IPS-18a (cell line): Measurements from ENCODE around the gene CDC37L1.
A peak's percentile ranks its signal among the peaks of the same experiment; 100 is the strongest.

ENCODE experiments used
- H3K27ac ChIP-seq: one replicate; pipeline ENCODE4 v1.5.1; 2013; ENCODE audit warnings: low read length
- H3K27me3 ChIP-seq: one replicate; pipeline ENCODE4 v1.6.1; 2013; ENCODE audit warnings: mild to moderate bottlenecking, low read length; ENCODE audit not compliant: control insufficient read depth, insufficient read depth
- H3K36me3 ChIP-seq: one replicate; pipeline ENCODE4 v1.6.1; 2013; ENCODE audit warnings: low read depth, low read length; ENCODE audit not compliant: control insufficient read depth
- H3K4me1 ChIP-seq: one replicate; pipeline ENCODE4 v1.6.1; 2013; ENCODE audit warnings: low read depth, low read length; ENCODE audit not compliant: control insufficient read depth
- H3K4me3 ChIP-seq: one replicate; pipeline ENCODE4 v1.5.1; 2013; ENCODE audit warnings: low read length
- H3K9ac ChIP-seq: one replicate; pipeline ENCODE4 v1.6.1; 2013; ENCODE audit warnings: mild to moderate bottlenecking, low read length, moderate library complexity
- H3K9me3 ChIP-seq: one replicate; pipeline ENCODE4 v1.6.1; 2013; ENCODE audit warnings: low read depth, low read length; ENCODE audit not compliant: control insufficient read depth

The CDC37L1 gene

DNA sequence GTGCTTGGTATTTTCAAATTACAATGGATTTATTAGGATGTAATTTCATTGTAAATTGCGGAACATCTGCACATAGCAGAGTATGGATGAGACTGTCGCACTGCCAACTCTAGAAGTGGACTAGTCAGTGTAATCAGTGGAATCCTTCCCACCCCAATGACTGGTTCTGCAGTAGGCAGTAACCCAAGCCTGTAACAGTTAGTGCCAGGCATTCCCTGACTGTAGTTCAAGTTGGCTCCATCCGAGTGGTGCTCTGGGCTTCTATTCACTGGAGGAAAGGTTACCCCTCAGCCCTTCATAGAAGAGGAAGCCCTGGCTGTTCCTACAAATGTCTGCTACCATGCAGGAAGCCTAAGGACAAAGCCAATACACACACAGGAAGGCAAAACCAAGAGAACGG, 38.4 kb downstream of the CDC37L1 start:
- no peaks in the 10 kb centered on the region for H3K4me1 ChIP-seq
- no peaks in the 10 kb centered on the region for H3K9me3 ChIP-seq
- no peaks in the 10 kb centered on the region for H3K27me3 ChIP-seq
- H3K4me3 ChIP-seq = no peak overlapping the region
- H3K27ac ChIP-seq = no peak overlapping the region
- H3K36me3 ChIP-seq = peaks cover 25% of the 10 kb centered on the region
- no peak overlapping the region for H3K9ac ChIP-seq

DNA sequence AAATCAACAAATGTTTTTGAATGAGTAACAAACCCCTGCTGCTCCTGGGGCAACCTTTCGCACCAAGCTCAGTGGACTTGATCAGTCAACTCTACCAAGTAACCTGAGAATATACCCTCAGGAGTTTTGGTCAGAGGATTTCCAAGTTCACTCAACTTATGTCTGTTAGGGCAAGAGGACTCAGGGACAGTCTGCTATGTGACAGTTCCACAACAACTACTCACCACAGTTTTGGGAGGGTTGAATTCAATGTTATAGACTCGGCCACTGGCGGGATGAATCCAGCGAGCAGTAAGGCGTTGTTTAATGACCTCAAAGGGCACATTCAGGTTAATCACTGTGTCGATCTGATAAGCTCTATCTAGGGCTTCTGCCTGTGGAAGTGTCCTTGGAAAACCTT, 39.5 kb downstream of the CDC37L1 start:
- Histone ChIP-seq H3K27ac (no peak overlapping the region), H3K9me3 (no peaks in the 10 kb centered on the region), H3K4me1 (no peaks in the 10 kb centered on the region), H3K4me3 (no peak overlapping the region), H3K36me3 (peaks cover 25% of the 10 kb centered on the region), H3K9ac (no peak overlapping the region), H3K27me3 (no peaks in the 10 kb centered on the region)

DNA sequence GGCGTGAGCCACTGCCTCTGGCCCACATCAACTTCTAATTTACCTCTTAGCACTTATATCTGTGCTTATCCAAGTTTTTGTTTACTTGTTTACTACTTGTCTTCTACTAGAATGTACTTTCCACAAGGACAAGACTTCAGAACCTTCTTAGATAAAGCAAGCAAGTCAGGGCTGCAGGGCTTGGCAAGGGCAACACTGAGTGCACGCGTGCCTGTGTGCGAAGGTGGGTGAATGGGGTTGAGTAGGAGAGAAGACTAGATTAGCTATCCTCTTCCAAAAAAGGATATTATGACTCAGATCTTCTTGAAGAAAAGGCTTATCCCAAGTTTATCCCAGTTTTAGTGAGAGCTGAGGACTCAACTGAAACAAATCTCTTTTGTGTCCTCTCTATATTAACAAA, 42.4 kb downstream of the CDC37L1 start:
- Histone ChIP-seq H3K27ac (no peak overlapping the region), H3K4me1 (no peaks in the 10 kb centered on the region), H3K9ac (no peak overlapping the region), H3K27me3 (no peaks in the 10 kb centered on the region), H3K9me3 (no peaks in the 10 kb centered on the region), H3K4me3 (no peak overlapping the region), H3K36me3 (peaks cover 25% of the 10 kb centered on the region)

DNA sequence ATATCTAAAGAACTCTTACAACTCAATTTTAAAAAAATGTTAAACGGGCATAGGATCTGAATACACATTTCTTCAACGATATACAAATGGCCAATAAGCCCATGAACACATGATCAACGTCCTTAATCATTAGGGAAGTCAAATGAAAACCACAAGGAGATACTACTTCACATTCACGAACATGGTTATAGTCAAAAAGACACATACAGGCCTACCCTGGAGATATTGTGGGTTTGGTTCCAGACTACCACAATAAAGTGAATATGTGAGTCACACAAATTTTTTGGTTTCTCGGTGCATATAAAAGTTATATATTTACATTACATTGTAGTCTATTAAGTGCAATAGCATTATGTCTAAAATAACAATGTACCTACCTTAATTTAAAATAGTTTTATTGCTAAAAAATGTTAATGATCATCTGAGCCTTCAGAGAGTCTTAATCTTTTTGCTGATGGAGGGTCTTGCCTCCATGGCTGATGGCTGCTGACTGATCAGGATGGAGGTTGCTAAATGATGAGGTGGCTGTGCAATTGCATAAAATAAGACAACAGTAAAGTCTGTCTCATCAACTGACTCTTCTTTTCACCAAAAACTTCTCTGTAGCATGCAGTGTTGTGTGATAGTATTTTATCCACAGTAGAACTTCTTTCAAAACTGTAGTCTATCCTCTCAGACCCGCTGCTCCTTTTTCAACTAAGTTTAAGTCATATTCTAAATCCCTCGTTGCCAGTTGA, 46.5 kb downstream of the CDC37L1 start:
- H3K27me3 ChIP-seq = no peaks in the 10 kb centered on the region
- H3K36me3 ChIP-seq = peaks cover 3% of the 10 kb centered on the region
- H3K4me3 ChIP-seq = no peak overlapping the region
- H3K9ac ChIP-seq = no peak overlapping the region
- H3K4me1 ChIP-seq = no peaks in the 10 kb centered on the region
- H3K27ac ChIP-seq = no peak overlapping the region
- no peaks in the 10 kb centered on the region for H3K9me3 ChIP-seq

DNA sequence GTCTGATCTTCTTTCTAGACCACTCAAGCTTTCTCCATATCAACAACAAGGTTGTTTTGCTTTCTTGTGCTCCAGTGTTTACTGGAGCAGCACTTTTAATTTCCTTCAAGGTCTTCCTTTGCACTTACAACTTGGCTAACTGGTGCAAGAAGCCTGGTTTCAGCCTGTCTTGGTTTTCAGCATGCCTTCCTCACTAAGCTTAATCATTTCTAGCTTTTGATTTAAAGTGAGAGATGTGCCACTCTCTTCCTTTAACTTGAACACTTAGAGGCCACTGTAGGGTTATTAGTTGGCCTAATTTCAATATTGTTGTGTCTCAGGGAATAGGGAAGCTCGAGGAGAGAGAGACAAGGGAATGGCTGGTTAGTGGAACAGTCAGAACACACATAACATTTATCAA, 48.2 kb downstream of the CDC37L1 start:
- H3K4me3 ChIP-seq = no peak overlapping the region
- no peaks in the 10 kb centered on the region for H3K9me3 ChIP-seq
- no peaks in the 10 kb centered on the region for H3K27me3 ChIP-seq
- no peak overlapping the region for H3K9ac ChIP-seq
- H3K27ac ChIP-seq = no peak overlapping the region
- no peaks in the 10 kb centered on the region for H3K4me1 ChIP-seq
- peaks cover under 1% of the 10 kb centered on the region for H3K36me3 ChIP-seq

DNA sequence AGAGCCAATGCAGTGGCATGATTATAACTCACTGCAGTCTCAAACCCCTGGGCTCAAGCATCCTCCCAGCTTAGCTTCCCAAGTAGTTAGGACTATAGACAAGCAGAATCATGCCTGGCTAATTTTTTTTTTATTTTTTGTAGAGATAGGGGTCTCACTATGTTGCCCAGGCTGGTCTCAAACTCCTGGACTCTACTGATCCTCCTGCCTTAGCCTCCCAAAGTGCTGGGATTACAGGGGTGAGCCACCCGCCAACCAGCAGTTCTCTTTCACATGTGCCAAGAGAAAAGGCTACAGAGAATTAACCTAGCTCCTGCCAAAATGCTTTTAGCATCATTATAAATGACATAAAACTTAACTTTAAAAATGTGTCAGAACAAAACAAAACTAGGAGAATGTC, 53.5 kb downstream of the CDC37L1 start:
- no peaks in the 10 kb centered on the region for H3K27me3 ChIP-seq
- no peak overlapping the region for H3K4me3 ChIP-seq
- no peak overlapping the region for H3K9ac ChIP-seq
- no peaks in the 10 kb centered on the region for H3K36me3 ChIP-seq
- H3K27ac ChIP-seq = no peak overlapping the region
- H3K9me3 ChIP-seq = no peaks in the 10 kb centered on the region
- no peaks in the 10 kb centered on the region for H3K4me1 ChIP-seq

DNA sequence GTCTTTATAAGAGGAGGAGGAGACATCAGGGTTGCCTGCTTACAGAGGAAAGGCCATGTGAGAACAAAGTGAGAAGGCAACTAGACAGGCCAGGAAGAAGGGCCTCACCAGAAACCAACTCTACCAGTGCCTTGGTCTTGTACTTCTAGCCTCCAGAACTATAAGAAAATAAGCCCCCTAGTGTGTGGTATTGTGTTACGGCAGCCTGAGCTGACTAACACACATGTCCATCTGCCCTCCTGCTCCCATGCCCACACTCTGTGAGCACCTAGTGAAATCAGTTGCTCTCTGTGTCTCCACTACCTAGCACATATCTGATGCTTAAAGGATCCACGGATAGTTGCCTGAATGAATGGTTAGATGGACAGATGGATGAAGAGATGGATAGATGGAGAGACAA, 54.8 kb downstream of the CDC37L1 start:
- Histone ChIP-seq H3K9ac (no peak overlapping the region), H3K27ac (no peak overlapping the region), H3K9me3 (no peaks in the 10 kb centered on the region), H3K36me3 (no peaks in the 10 kb centered on the region), H3K4me3 (no peak overlapping the region), H3K27me3 (no peaks in the 10 kb centered on the region), H3K4me1 (no peaks in the 10 kb centered on the region)

DNA sequence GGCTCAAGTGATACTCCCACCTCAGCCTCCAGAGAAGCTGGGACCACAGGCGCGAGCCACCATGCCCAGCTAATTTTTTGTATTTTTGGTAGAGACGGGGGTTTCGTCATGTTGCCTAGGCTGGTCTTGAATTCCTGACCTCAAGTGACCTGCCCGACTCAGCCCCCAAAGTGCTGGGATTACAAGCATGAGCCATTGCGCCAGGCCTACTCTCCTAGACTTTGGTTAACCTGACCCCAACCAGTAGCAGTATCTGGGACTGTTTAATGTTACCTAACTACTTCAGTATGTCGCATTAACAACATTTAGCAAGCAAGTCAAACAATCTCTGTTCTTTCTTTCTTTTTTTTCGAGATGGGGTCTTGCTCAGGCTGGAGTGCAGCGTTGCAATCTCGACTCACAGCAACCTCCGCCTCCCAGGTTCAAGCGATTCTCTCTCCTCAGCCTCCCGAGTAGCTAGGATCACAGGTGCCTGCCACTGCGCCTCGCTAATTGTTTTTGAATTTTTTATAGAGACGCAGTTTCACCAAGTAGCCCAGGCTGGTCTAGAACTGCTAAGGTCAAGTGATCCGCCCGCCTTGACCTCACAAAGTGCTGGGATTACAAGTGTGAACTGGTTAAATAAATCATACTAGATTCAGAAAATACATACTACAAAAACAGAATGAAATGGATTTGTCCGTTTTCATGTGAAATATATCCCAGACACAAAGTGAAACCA, 59.7 kb downstream of the CDC37L1 start:
- no peaks in the 10 kb centered on the region for H3K9me3 ChIP-seq
- H3K27me3 ChIP-seq = no peaks in the 10 kb centered on the region
- H3K9ac ChIP-seq = no peak overlapping the region
- no peaks in the 10 kb centered on the region for H3K36me3 ChIP-seq
- no peak overlapping the region for H3K27ac ChIP-seq
- H3K4me1 ChIP-seq = peaks cover 12% of the 10 kb centered on the region
- peak overlapping the region; percentile 69 for H3K4me3 ChIP-seq

DNA sequence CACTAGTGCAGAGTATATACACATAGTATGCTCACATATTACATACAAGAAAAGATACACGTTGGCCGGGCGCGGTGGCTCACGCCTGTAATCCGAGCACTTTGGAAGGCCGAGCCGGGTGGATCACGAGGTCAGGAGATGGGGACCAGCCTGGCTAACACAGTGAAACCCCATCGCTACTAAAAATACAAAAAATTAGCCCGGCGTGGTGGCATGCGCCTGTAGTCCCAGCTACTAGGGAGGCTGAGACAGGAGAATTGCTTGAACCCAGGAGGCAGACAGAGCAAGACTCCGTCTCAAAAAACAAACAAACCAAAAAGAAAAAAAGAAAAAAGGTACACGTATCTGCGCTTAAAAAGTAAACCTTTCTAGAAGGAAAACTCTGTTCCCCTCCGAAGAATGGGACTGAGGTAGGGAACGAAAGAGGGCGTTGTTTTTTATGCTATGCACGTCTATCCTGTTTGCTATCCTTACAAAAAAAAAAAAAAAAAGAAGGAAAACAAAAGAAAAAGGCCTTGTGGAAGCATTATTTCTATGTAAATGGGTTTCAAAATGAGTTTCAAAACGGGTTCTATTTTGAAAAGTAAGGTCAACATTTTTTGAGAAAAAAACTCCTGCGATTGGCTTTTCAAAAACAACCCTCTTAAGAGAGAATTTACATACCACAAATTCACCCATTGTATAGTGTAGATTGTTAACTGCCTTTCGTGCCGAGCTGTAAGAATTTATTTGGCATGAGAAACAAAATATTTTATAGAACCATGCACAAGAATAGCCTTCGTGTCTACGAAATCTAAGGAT, 60.4 kb downstream of the CDC37L1 start:
- no peak overlapping the region for H3K27ac ChIP-seq
- peaks cover 12% of the 10 kb centered on the region for H3K4me1 ChIP-seq
- no peaks in the 10 kb centered on the region for H3K9me3 ChIP-seq
- peak overlapping the region; percentile 75 for H3K9ac ChIP-seq
- H3K27me3 ChIP-seq = no peaks in the 10 kb centered on the region
- no peaks in the 10 kb centered on the region for H3K36me3 ChIP-seq
- peak overlapping the region; percentile 69 for H3K4me3 ChIP-seq

DNA sequence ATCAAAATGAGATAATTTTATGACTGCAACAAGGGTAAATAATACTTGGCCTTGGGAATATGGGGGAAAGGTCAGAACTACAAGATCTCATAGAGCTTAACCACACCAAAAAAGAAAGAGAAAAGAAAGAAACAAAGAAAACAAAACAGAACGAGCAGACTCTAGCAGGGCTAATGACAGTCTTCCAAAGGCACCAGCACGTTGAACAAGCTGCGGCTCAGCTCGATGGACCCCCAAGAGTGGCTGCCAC, 60.9 kb downstream of the CDC37L1 start:
- H3K4me1 ChIP-seq = peaks cover 12% of the 10 kb centered on the region
- H3K9me3 ChIP-seq = no peaks in the 10 kb centered on the region
- H3K36me3 ChIP-seq = no peaks in the 10 kb centered on the region
- no peaks in the 10 kb centered on the region for H3K27me3 ChIP-seq
- H3K27ac ChIP-seq = no peak overlapping the region
- peak overlapping the region; percentile 75 for H3K9ac ChIP-seq
- H3K4me3 ChIP-seq = peak overlapping the region; percentile 69

DNA sequence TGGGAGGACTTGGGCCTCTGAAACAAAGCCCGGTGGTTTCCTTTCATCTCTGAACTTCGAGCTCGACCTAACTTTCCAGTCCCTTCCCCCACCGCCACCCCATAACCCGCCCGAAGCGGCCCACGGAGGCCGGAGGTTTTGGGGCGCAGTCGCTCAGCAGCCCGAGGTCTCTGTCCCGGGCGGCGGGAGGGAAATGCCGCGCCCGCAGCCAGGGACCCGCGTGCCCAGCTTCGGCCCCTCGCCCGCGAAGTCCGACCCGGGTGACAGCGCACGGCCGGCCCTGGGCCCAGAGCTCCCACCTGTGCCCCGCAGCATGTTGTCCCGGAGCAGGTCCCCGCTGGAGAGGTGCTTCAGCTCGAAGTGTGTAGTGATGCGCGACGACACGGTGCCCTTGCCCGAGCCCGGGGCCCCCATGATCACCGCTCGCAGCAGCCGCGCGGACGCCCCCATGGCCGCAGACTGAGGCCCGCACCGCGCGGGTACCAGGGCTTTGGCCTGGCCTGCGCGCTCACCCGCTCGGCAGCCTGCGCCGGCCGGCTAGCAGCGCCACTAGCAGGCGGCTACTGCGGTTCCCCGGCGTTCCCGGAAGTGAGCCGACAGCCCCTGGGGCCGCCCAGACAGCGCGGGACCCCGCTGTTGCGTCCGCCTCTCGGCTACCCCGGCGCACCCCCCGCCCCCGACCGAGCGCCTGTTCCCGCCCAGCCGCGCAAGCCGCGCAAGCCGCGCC, 61.4 kb downstream of the CDC37L1 start, which contains the start of gene AK3:
AK3 (minus strand) TSS at position 565 of the 727 bp plus-strand sequence; CDS start at position 450, 115 bp downstream.
- H3K27ac ChIP-seq = no peak within 1 kb of the TSS
- no peaks in the 10 kb centered on the region for H3K36me3 ChIP-seq
- H3K27me3 ChIP-seq = no peaks in the 10 kb centered on the region
- H3K4me3 ChIP-seq = peak within 1 kb of the TSS; percentile 69
- no peaks in the 10 kb centered on the region for H3K9me3 ChIP-seq
- peak within 1 kb of the TSS; percentile 75 for H3K9ac ChIP-seq
- peaks cover 12% of the 10 kb centered on the region for H3K4me1 ChIP-seq
